K562 (cell line): Measurements from ENCODE around the gene PATE4. TPM values are rescaled to one million over a fixed set of nuclear protein-coding genes. Genes with fewer than 3 reads are reported as not detected.
"Not testable (repeated sequence)": the region's sequence is repeated elsewhere in the genome, so short reads cannot be mapped to it uniquely, and the experiment has no call there.

ENCODE experiments used
- ATAC-seq: fragments of 200-7000 bp; cut with Tn5 transposase; 3 replicates; pipeline ENCODE4 v1.9.1; 2020; ENCODE audit warnings: moderate library complexity
- BruUV-seq: library from RNA; stranded (reverse); fragments of 400-500 nt; replicated peaks from 2 replicates; lab custom pipeline; 2021; lab: Mats Ljungman, UMichigan
- CTCF ChIA-PET: fragments of 300-600 bp; formaldehyde crosslinking; extraction: SDS; loops from one replicate; lab custom pipeline; 2021; ENCODE audit warnings: low intra/inter-chr PET ratio; lab: Yijun Ruan, JAX
- POLR2A ChIA-PET: fragments of 300-600, 350-650 bp; sonication (Branson Sonifier 250); formaldehyde crosslinking; extraction: SDS; loops from one replicate; lab custom pipeline; 2021; ENCODE audit warnings: antibody characterized with exemption, inconsistent platforms; lab: Yijun Ruan, JAX
- DNase-seq, 4 experiments: peaks; one replicate each; pipeline versions ENCODE4 v3.0.0 to v3.0.0-alpha.2; 2011 to 2018; ENCODE audit warnings: low spot score in 3 of 4, mixed read lengths in 3 of 4; ENCODE audit errors: extremely low read depth in 1 of 4
- FAIRE-seq: peaks from 2 replicates; lab custom pipeline; 2011; peaks lifted over from hg19 to GRCh38; lab: Jason Lieb, UNC
- H2AFZ ChIP-seq: 2 replicates; pipeline ENCODE4 v1.6.0; 2011; ENCODE audit warnings: low read depth, low read length, control low read depth, inconsistent platforms
- H3K27ac ChIP-seq: fragments of 200-600 bp; 3 replicates; pipeline ENCODE4 v1.8.0; 2011; ENCODE audit warnings: low read depth, mild to moderate bottlenecking, control low read depth, inconsistent platforms, low read length, moderate library complexity, mixed read lengths; ENCODE audit errors: extremely low read depth
- H3K27me3 ChIP-seq, 2 experiments: fragments of 300-600 bp in 1 of 2; 2 replicates in 1 of 2; 3 replicates in 1 of 2; pipeline versions ENCODE4 v1.6.0 to v1.8.0; 2011; ENCODE audit warnings: inconsistent platforms in 2 of 2, low read length in 2 of 2, mild to moderate bottlenecking in 1 of 2, mixed read lengths in 1 of 2, moderate library complexity in 1 of 2; ENCODE audit not compliant: control insufficient read depth in 2 of 2, insufficient read depth in 2 of 2
- H3K36me3 ChIP-seq: fragments of 300-600 bp; 3 replicates; pipeline ENCODE4 v1.8.0; 2011; ENCODE audit warnings: mild to moderate bottlenecking, low read length, inconsistent platforms; ENCODE audit not compliant: control insufficient read depth, insufficient read depth
- H3K4me1 ChIP-seq, 2 experiments: fragments of 200-600 bp in 1 of 2; replicated peaks in 1 of 2; 2 replicates in 1 of 2; 3 replicates in 1 of 2; pipeline versions ENCODE4 v1.5.1 to v1.8.0; 2011; ENCODE audit warnings: inconsistent platforms in 2 of 2, low read length in 2 of 2, mild to moderate bottlenecking in 1 of 2, mixed read lengths in 1 of 2, moderate library complexity in 1 of 2; ENCODE audit not compliant: control insufficient read depth in 2 of 2, insufficient read depth in 2 of 2
- H3K4me2 ChIP-seq: 2 replicates; pipeline ENCODE4 v1.6.1; 2011; ENCODE audit warnings: low read length, control low read depth, inconsistent platforms, mixed read lengths; ENCODE audit not compliant: insufficient read depth
- H3K4me3 ChIP-seq: fragments of 200-600 bp; sonication (generic), shearing (Covaris generic); 2 replicates; pipeline ENCODE4 v1.5.1; 2016; ENCODE audit warnings: control low read depth, inconsistent platforms
- H3K79me2 ChIP-seq: fragments of 200-600 bp; 3 replicates; pipeline ENCODE4 v1.8.0; 2011; ENCODE audit warnings: low read length, inconsistent platforms; ENCODE audit not compliant: control insufficient read depth, insufficient read depth
- H3K9ac ChIP-seq, 2 experiments: 2 replicates each; pipeline versions ENCODE4 v1.6.0 to v1.6.1; 2011; ENCODE audit warnings: low read depth in 2 of 2, low read length in 2 of 2, control low read depth in 1 of 2, inconsistent platforms in 1 of 2, mild to moderate bottlenecking in 1 of 2, mixed read lengths in 1 of 2; ENCODE audit not compliant: insufficient read depth in 1 of 2
- H3K9me1 ChIP-seq: one replicate; pipeline ENCODE4 v1.6.0; 2011; ENCODE audit warnings: inconsistent platforms, mild to moderate bottlenecking, low read length, moderate library complexity; ENCODE audit not compliant: control insufficient read depth, insufficient read depth
- H3K9me3 ChIP-seq: replicated peaks from 2 replicates; pipeline ENCODE4 v1.5.1; 2011; ENCODE audit warnings: low read depth, low read length, inconsistent platforms; ENCODE audit not compliant: control insufficient read depth, insufficient read depth
- H4K20me1 ChIP-seq: replicated peaks from 2 replicates; pipeline ENCODE4 v1.6.1; 2011; ENCODE audit warnings: low read length, inconsistent platforms, mixed read lengths; ENCODE audit not compliant: control insufficient read depth, insufficient read depth
- ADNP ChIP-seq: fragments of 200-800 bp; sonication (Bioruptor generic); IDR thresholded peaks from 2 replicates; pipeline ENCODE4 v1.6.1; 2016; ENCODE audit warnings: missing genetic modification characterization, missing compliant biosample characterization
- CTCF ChIP-seq, 3 experiments: IDR thresholded peaks in 2 of 3; conservative IDR thresholded peaks in 1 of 3; 2 replicates each; pipeline ENCODE4 v1.5.1; 2011 to 2012; ENCODE audit warnings: low read length in 3 of 3, mild to moderate bottlenecking in 3 of 3, control low read depth in 2 of 3, improper control_type of control experiment in 1 of 3, inconsistent platforms in 1 of 3, low read depth in 1 of 3, mixed read lengths in 1 of 3, moderate library complexity in 1 of 3; ENCODE audit not compliant: insufficient read depth in 2 of 3
- STAG1 ChIP-seq: sonication (generic); formaldehyde crosslinking; IDR thresholded peaks from 2 replicates; pipeline ENCODE4 v1.5.0; 2020; ENCODE audit warnings: missing genetic modification reagents, borderline replicate concordance
- TFAP4 ChIP-seq: sonication (generic); formaldehyde crosslinking; IDR thresholded peaks from 2 replicates; pipeline ENCODE4 v1.8.0; 2022; ENCODE audit warnings: missing genetic modification reagents, mild to moderate bottlenecking, moderate library complexity, borderline replicate concordance
- ZBTB26 ChIP-seq: fragments of 450-650 bp; formaldehyde crosslinking; IDR thresholded peaks from 2 replicates; pipeline ENCODE4 v1.4.0; 2022; ENCODE audit warnings: missing genetic modification characterization
- ZBTB5 ChIP-seq: fragments of 450-650 bp; IDR thresholded peaks from 2 replicates; pipeline ENCODE4 v1.6.1; 2017; ENCODE audit warnings: antibody characterized with exemption
- ZNF146 ChIP-seq: IDR thresholded peaks from one replicate; pipeline ENCODE4 v1.6.1; 2018; ENCODE audit warnings: missing compliant biosample characterization; ENCODE audit not compliant: unreplicated experiment
- ZZZ3 ChIP-seq: fragments of 450-650 bp; IDR thresholded peaks from 2 replicates; pipeline ENCODE4 v1.6.1; 2016; ENCODE audit warnings: antibody characterized with exemption, mild to moderate bottlenecking, moderate library complexity
- WGBS: fragments of 100-300 bp; shearing (Covaris generic); methylation state at CpG from one replicate; pipeline ENCODE4 v1.1.6; 2016; ENCODE audit warnings: low coverage, mixed read lengths; ENCODE audit not compliant: insufficient coverage; ENCODE audit errors: missing lambda C conversion rate; 5-methylcytosine and 5-hydroxymethylcytosine counted together
- in situ Hi-C: fragments of 300-500 bp; cut with MboI; formaldehyde crosslinking; loops from 4 replicates; pipeline ENCODE4 v1.15.0; 2018; ENCODE audit warnings: inconsistent platforms, mixed read lengths
- intact Hi-C: fragments of 100-400 bp; cut with micrococcal nuclease; formaldehyde crosslinking; loops from 2 replicates; pipeline ENCODE4 v1.14.2; 2022
- polyA plus RNA-seq, 8 experiments: library from polyadenylated mRNA; depleted of rRNA in 4 of 8; stranded (reverse) in 5 of 8; unstranded in 3 of 8; fragments of >200 nt; fragmentation: Nextera tagmentation in 2 of 8; fragmentation: Illumina TruSeq in 1 of 8; extraction: Ambion mirVana in 2 of 8; extraction: Trizol in 1 of 8; gene quantifications; 2 replicates each; pipeline versions ENCODE4 v1.2.1 to v1.2.3, GENCODE V29; 2011 to 2014; ENCODE audit warnings: inconsistent platforms in 1 of 8, missing spikeins in 1 of 8
- total RNA-seq, 7 experiments: library from RNA; depleted of rRNA in 6 of 7; stranded (reverse); fragments of >200 nt in 6 of 7; fragmentation: Illumina TruSeq in 2 of 7; extraction: Trizol in 2 of 7; gene quantifications; 2 replicates each; pipeline versions ENCODE4 v1.2.1 to v1.2.3, GENCODE V29; 2011 to 2021; ENCODE audit warnings: low replicate concordance in 1 of 7

Gene PATE4
- total and polyA plus RNA-seq, 9 of the 15 experiments (the other 6 are each of a cell fraction or from before 2014, with no cell fraction given): not detected

GRCh38 chr11:125865354-125865753, 32.2 kb downstream of the PATE4 start:
- H3K4me2 ChIP-seq, H3K36me3 ChIP-seq, H2AFZ ChIP-seq, H4K20me1 ChIP-seq, intact Hi-C loops, H3K79me2 ChIP-seq, H3K9me1 ChIP-seq, in situ Hi-C loops, BruUV-seq, FAIRE-seq, H3K9ac ChIP-seq, CTCF ChIA-PET, H3K4me3 ChIP-seq, H3K4me1 ChIP-seq, H3K9me3 ChIP-seq, POLR2A ChIA-PET, DNase-seq, H3K27me3 ChIP-seq, H3K27ac ChIP-seq, ATAC-seq: not testable (repeated sequence)
- peak; percentile 71 for TF ChIP-seq ZNF146 (CRISPR knock-in tag)
- WGBS: 17% methylated on average over 3 of the region's 4 CpGs

- Histone ChIP-seq H3K27ac (no peak overlapping the region), H3K9me1 (no peaks in the 10 kb centered on the region), H3K4me3 (no peak overlapping the region), H3K9ac (no peak overlapping the region), H3K9me3 (no peaks in the 10 kb centered on the region; the same call in 1 of the 2 replicates), H2AFZ (no peak overlapping the region), H3K79me2 (no peaks in the 10 kb centered on the region), H3K4me2 (no peak overlapping the region), H3K4me1 (peaks cover 0 to 3% of the 10 kb centered on the region in 2 experiments; a peak in 2 of 5 replicates), H4K20me1 (no peaks in the 10 kb centered on the region), H3K27me3 (no peaks in the 10 kb centered on the region), H3K36me3 (no peaks in the 10 kb centered on the region)
- no peak for DNase-seq
- FAIRE-seq: no peak
- no peak; the same call in 2 of the 3 replicates for ATAC-seq
- ChIA-PET CTCF (no interaction called here), POLR2A (no interaction called here)
- intact Hi-C loops (loop anchor here (2.0 kb wide), 1 partner anchor 145 kb away; no protein-coding TSS in a partner anchor), in situ Hi-C loops (no loop called here)
- WGBS: 8% methylated on average over 2 of the region's 2 CpGs
- BruUV-seq: no TSS peak
- TF ChIP-seq ZBTB26 (CRISPR knock-in tag) (no peak), STAG1 (CRISPR knock-in tag) (no peak), CTCF (IDR thresholded peaks at IDR 0.05 in 2 of 3, conservative IDR thresholded peaks at IDR 0.05 in 1 of 3; ENCODE audit: insufficient read depth in 2 of 3, low read depth in 1 of 3, low read length in 3 of 3) (peak in 1 of 3 experiments; percentile 42; a peak in 2 of 6 replicates), ADNP (tag) (no peak), TFAP4 (CRISPR knock-in tag) (no peak), ZBTB5 (no peak), ZZZ3 (no peak)
These were observed 36.4 kb downstream of the PATE4 start for GRCh38 chr11:125869521-125869920.
